Ovary (tissue), 9 donors: Measurements from ENCODE around the gene NRROS. TPM values are rescaled to one million over a fixed set of nuclear protein-coding genes. Genes with fewer than 3 reads are reported as not detected.

Experiments used
- DNase-seq, 5 donors: peaks; one replicate each; pipeline ENCODE4 v3.0.0-alpha.2; 2019 to 2020
- H3K27ac ChIP-seq, 2 donors: fragments of 200-600 bp; one replicate each; pipeline versions ENCODE4 v1.5.1 to v1.8.0; 2019 to 2022
- H3K27me3 ChIP-seq: fragments of 200-600 bp; one replicate; pipeline ENCODE4 v1.8.0; 2022
- H3K36me3 ChIP-seq: fragments of 200-600 bp; sonication (generic); one replicate; pipeline ENCODE4 v1.5.1; 2019
- H3K4me1 ChIP-seq: one replicate; pipeline ENCODE4 v1.8.1; 2013; ENCODE audit warnings: mild to moderate bottlenecking, moderate library complexity; ENCODE audit not compliant: insufficient read depth
- H3K4me3 ChIP-seq: fragments of 200-600 bp; sonication (generic); one replicate; pipeline ENCODE4 v1.5.1; 2017
- H3K9me3 ChIP-seq, 2 donors: fragments of 200-600 bp in 1 of 2; sonication (generic) in 1 of 2; one replicate each; pipeline versions ENCODE4 v1.5.1 to v1.8.1; 2013 to 2019; ENCODE audit warnings: mild to moderate bottlenecking in 1 of 2, moderate library complexity in 1 of 2
- EP300 ChIP-seq: sonication (generic); formaldehyde crosslinking; IDR thresholded peaks from one replicate; pipeline ENCODE4 v1.6.1; 2017; ENCODE audit warnings: antibody characterized with exemption
- POLR2A ChIP-seq: fragments of 450-650 bp; IDR thresholded peaks from one replicate; pipeline ENCODE4 v1.6.1; 2017; ENCODE audit warnings: antibody characterized with exemption, mild to moderate bottlenecking, moderate library complexity
- WGBS, 3 donors: extraction: QIAGEN DNeasy Blood & Tissue Kit in 1 of 3; methylation state at CpG; one replicate each; pipeline versions ENCODE4 v1.1.5 to v1.1.7; 2013 to 2017; 5-methylcytosine and 5-hydroxymethylcytosine counted together
- intact Hi-C, 4 donors: fragments of 100-400 bp; cut with DNase I; formaldehyde crosslinking; loops; one replicate each; pipeline versions ENCODE4 v1.11.0 to v1.15.1; 2022 to 2023
- polyA plus RNA-seq, 2 donors: library from polyadenylated mRNA; stranded (reverse); fragments of 200-250 nt in 1 of 2; fragments of 350-450 nt in 1 of 2; fragmentation: Illumina TruSeq in 1 of 2; extraction: RNeasy Lipid Tissue Mini Kit (QIAGEN cat#74804) in 1 of 2; gene quantifications; one replicate each; pipeline ENCODE4 v1.2.3, GENCODE V29; 2013 to 2014
- total RNA-seq, 7 donors: library from RNA; depleted of rRNA in 2 of 7; stranded (reverse); fragments of >200 nt in 2 of 7; fragmentation: NEBNext Ultra II Directional in 3 of 7; extraction: Animal tissue kit (Norgen Biotek cat#: 25700) in 3 of 7; gene quantifications; one replicate each; pipeline versions ENCODE4 v1.1.0 to v1.2.4, GENCODE V29; 2016 to 2023
- TF ChIP-seq, protein P1 (sequence below), 3 donors: fragments of 450-650 bp in 2 of 3; fragments of 200-600 bp in 1 of 3; IDR thresholded peaks; one replicate each; pipeline versions ENCODE4 v1.5.1 to v1.8.0; 2016 to 2022; ENCODE audit warnings: antibody characterized with exemption in 3 of 3, mild to moderate bottlenecking in 1 of 3
- donor health status: DM: no; HTN: no; CAD: no; lungs with moderate emphysema.
- donor health status: DM: no; HTN: no; CAD: no.
- donor health status: Bipolar disorder and iron deficiency.
- donor health status: DM: yes; HTN: yes; CAD: no.
- donor health status: DM: no; HTN: no; CAD: no.
- donor health status: DM: yes; HTN: yes; CAD: no.

Gene NRROS
- total and polyA plus RNA-seq, 9 donors: 0.80 to 6.3 (median 3.2) TPM

- Histone ChIP-seq H3K4me1 (no peaks in the 10 kb centered on the region), H3K36me3 (no peaks in the 10 kb centered on the region), H3K9me3 (no peaks in the 10 kb centered on the region), H3K27ac (no peak overlapping the region), H3K27me3 (no peaks in the 10 kb centered on the region), H3K4me3 (no peak overlapping the region)
- DNase-seq: no peak
- intact Hi-C loops: no loop called here
- 83 to 89% (median 84%) methylated on average over 5 of the region's 5 CpGs for WGBS, 3 donors
- TF ChIP-seq, protein P1, sequence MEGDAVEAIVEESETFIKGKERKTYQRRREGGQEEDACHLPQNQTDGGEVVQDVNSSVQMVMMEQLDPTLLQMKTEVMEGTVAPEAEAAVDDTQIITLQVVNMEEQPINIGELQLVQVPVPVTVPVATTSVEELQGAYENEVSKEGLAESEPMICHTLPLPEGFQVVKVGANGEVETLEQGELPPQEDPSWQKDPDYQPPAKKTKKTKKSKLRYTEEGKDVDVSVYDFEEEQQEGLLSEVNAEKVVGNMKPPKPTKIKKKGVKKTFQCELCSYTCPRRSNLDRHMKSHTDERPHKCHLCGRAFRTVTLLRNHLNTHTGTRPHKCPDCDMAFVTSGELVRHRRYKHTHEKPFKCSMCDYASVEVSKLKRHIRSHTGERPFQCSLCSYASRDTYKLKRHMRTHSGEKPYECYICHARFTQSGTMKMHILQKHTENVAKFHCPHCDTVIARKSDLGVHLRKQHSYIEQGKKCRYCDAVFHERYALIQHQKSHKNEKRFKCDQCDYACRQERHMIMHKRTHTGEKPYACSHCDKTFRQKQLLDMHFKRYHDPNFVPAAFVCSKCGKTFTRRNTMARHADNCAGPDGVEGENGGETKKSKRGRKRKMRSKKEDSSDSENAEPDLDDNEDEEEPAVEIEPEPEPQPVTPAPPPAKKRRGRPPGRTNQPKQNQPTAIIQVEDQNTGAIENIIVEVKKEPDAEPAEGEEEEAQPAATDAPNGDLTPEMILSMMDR (IDR thresholded peaks at IDR 0.05): no peak
Observed at GRCh38 chr3:196643761-196644160, 4.3 kb downstream of the NRROS start.

- no peak overlapping the region for H3K27ac ChIP-seq
- no peaks in the 10 kb centered on the region for H3K27me3 ChIP-seq
- no peaks in the 10 kb centered on the region for H3K36me3 ChIP-seq
- H3K9me3 ChIP-seq: no peaks in the 10 kb centered on the region
- DNase-seq: no peak
- intact Hi-C loops: no loop called here
- no peak overlapping the region for H3K4me3 ChIP-seq
- no peaks in the 10 kb centered on the region for H3K4me1 ChIP-seq
- 90 to 95% (median 93%) methylated on average over 4 of the region's 4 CpGs for WGBS, 3 donors
- TF ChIP-seq EP300: no peak
- TF ChIP-seq, protein P1 (IDR thresholded peaks at IDR 0.05): no peak
- no peak for TF ChIP-seq POLR2A
Observed at GRCh38 chr3:196645096-196645495, 5.6 kb downstream of the NRROS start.

- H3K27me3 ChIP-seq: no peaks in the 10 kb centered on the region
- H3K36me3 ChIP-seq: no peaks in the 10 kb centered on the region
- no peak for DNase-seq
- WGBS, 3 donors: 85 to 90% (median 90%) methylated on average over 21 of the region's 21 CpGs
- no peak overlapping the region for H3K4me3 ChIP-seq
- TF ChIP-seq POLR2A: no peak
- no peak for TF ChIP-seq EP300
- TF ChIP-seq, protein P1 (IDR thresholded peaks at IDR 0.05): no peak
- H3K4me1 ChIP-seq: no peaks in the 10 kb centered on the region
- intact Hi-C loops: no loop called here
- H3K27ac ChIP-seq: no peak overlapping the region
- no peaks in the 10 kb centered on the region for H3K9me3 ChIP-seq
Observed at GRCh38 chr3:196645897-196646665, 6.6 kb downstream of the NRROS start.

- no peak overlapping the region for H3K27ac ChIP-seq
- intact Hi-C loops: no loop called here
Observed at GRCh38 chr3:196646666-196647216, 7.2 kb downstream of the NRROS start.

More at GRCh38 chr3:196646666-196647216, 7.2 kb downstream of the NRROS start:
- Histone ChIP-seq H3K9me3 (no peaks in the 10 kb centered on the region), H3K4me1 (peaks cover 1% of the 10 kb centered on the region), H3K27me3 (no peaks in the 10 kb centered on the region), H3K4me3 (no peak overlapping the region), H3K36me3 (no peaks in the 10 kb centered on the region)
- no peak for DNase-seq
- WGBS, 3 donors: 87 to 90% (median 88%) methylated on average over 17 of the region's 17 CpGs
- no peak for TF ChIP-seq POLR2A
- TF ChIP-seq, protein P1 (IDR thresholded peaks at IDR 0.05): no peak
